ENCODE data around the gene LBP.
"Not testable (repeated sequence)": the region's sequence is repeated elsewhere in the genome, so short reads cannot be mapped to it uniquely, and the experiment has no call there.

LBP gene

GRCh38 chr20:38373231-38373867, 27.1 kb downstream of the LBP start:
- H3K4me3 ChIP-seq (ENCODE audit: low read depth, low read length) = no peak overlapping the region
- no peak for TF ChIP-seq CTCF (IDR thresholded peaks at IDR 0.05; ENCODE audit: borderline replicate concordance, insufficient read depth, low read depth, low read length)

- no peak for TF ChIP-seq CTCF (IDR thresholded peaks at IDR 0.05; ENCODE audit: borderline replicate concordance, insufficient read depth, low read depth, low read length)
- no peak overlapping the region for H3K4me3 ChIP-seq (ENCODE audit: low read depth, low read length)
Measured at GRCh38 chr20:38373898-38374297, 27.6 kb downstream of the LBP start.

GRCh38 chr20:38377039-38377685, 30.9 kb downstream of the LBP start:
- no peak overlapping the region for H3K4me3 ChIP-seq (ENCODE audit: low read depth, low read length)
- no peak for TF ChIP-seq CTCF (IDR thresholded peaks at IDR 0.05; ENCODE audit: borderline replicate concordance, insufficient read depth, low read depth, low read length)

GRCh38 chr20:38377838-38378237, 31.6 kb downstream of the LBP start:
- H3K4me3 ChIP-seq (ENCODE audit: low read depth, low read length) = not testable (repeated sequence)

GRCh38 chr20:38383147-38383546, 36.9 kb downstream of the LBP start:
- no peak overlapping the region for H3K4me3 ChIP-seq (ENCODE audit: low read depth, low read length)
- TF ChIP-seq CTCF (IDR thresholded peaks at IDR 0.05; ENCODE audit: borderline replicate concordance, insufficient read depth, low read depth, low read length) = no peak

GRCh38 chr20:38386004-38386403, 39.7 kb downstream of the LBP start:
- H3K4me3 ChIP-seq (ENCODE audit: low read depth, low read length) = no peak overlapping the region
- no peak for TF ChIP-seq CTCF (IDR thresholded peaks at IDR 0.05; ENCODE audit: borderline replicate concordance, insufficient read depth, low read depth, low read length)

- no peak overlapping the region for H3K4me3 ChIP-seq (ENCODE audit: low read depth, low read length)
- TF ChIP-seq CTCF (IDR thresholded peaks at IDR 0.05; ENCODE audit: borderline replicate concordance, insufficient read depth, low read depth, low read length) = no peak
Measured at GRCh38 chr20:38386851-38387250, 40.6 kb downstream of the LBP start.

Measured in GM12875 (cell line).